GM18526 (cell line): ENCODE data around the gene UTP4.

Source experiments
- POLR2A ChIP-seq: IDR thresholded peaks from 3 replicates; pipeline ENCODE4 v1.6.1; 2011; ENCODE audit not compliant: insufficient read length; ENCODE audit errors: extremely low read depth

Gene UTP4

DNA sequence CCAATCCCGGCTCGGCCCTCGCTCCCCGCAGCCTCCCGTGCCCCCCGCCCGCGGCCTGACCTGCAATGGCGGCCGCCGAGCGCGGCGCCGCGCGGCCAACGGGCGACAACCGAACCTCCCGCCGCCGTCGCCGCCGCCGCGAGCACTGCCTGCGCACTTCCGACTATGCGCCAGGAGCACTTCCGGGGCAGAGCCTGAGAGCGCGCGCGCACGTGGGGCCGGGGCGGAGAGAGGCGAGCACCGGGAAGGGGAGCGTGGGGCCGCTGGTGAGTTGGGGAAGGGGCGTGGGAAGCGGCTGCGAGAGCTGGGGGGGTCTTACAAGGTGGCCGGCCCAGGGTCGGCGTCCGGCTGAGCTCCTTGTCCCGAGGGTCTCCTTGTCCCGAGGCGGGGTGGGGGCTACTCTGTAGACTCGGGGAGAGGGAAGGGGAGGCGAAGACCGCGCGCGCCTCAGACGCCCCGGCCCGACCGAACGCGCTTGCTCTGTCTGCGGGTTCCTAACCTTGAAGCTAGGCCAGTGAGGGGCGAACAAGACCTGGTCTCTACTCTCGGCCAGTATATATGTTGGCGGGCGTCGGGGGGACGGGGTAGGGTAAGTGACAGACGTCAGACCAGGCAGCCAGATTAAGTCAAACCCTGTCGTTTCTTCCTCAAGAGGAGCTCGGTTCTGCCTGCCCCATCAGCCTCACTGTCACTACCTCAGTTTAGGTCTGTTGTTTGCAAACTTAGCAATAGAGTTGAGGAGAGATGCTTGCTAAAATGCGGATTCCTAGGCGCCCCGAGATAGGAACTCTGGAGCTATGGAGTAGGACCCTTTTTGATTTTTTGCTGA is at the start of gene UTP4, which contains the start of gene CHTF8:
UTP4 (plus strand) TSS at position 226 of the 829 bp plus-strand sequence. CDS start 811 bp downstream, outside the sequence.
CHTF8 (minus strand) TSS at position 165 of the 829 bp plus-strand sequence. CDS start 11,130 bp downstream, outside the sequence.
- peak; percentile 86 for TF ChIP-seq POLR2A

DNA sequence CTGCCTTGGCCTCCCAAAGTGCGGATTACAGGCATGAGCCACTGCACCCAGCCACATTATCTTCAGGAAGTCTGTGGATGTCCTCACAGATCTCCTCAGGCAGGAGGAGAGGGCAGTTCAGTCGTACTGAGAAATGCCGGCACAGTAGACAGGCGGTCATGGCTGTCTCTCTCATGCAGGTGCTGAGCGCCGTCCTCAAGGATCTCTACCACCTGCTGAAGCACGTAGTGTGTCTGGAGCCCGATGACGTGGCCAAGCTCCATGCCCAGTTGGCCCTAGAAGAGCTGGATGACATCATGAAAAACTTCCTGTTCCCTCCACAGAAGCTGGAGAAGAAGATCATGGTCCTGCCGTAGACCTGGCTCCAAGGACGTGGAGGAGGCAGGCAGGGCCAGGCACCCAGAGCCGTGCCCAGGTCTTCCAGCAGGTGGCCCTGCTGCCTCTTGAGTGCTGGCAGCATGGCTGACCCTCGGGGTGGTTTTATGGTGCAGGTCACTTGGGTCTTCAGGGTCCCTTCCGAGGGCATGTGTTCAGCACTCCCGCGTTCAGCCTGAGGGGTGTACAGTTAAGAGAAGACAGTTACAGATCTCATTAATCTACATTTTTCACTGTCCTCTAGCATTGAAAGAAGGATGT is 49.0 kb upstream of the UTP4 start:
- no peak for TF ChIP-seq POLR2A

DNA sequence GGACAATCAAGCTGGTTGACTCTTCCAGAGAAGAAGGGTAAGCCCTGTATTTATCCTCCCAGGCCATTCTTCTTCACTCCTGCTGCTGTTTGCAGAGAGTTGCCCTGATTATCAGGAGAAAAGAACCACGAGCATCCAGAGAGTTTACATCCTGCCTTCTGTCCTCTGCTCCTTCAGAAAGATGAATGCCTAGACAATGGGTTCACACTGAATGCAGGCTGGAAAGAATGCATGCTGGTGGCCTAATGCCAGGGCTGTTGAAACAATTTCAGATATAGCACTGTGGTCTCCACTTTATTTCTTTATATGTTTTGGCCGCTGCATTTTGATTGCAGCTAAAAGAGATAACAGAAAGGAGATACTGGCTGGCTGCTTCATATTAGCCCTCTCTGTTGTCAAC is 48.2 kb upstream of the UTP4 start:
- TF ChIP-seq POLR2A = no peak

DNA sequence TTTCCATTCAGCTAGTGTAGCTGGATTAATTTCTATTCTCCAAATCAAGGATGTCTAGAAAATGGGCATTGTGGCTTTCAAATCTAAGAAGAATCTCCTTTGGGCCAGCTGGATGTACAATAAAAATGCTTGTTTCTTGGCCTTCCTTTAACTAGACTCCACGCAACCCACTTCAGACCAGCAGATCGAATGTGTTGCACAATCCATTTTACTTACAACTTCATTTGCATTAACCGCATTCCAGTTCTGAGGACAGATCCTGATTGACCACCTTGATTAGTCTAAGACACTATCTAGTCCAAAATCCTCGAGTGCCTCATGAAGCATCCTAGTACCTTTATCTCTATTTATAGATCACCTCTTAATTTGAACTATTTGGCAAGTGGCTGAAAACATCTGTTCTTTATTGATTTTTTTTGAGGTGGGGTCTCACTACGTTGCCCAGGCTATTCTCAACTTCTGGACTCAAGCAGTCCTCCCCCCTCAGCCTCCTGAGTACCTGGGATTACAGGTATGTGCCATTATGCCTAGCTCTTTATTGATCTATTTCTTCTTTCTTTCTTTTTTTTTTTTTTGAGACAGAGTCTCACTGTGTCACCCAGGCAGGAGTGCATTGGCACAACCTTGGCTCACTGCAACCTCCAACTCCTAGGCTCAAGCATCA is 47.3 kb upstream of the UTP4 start:
- TF ChIP-seq POLR2A = no peak

DNA sequence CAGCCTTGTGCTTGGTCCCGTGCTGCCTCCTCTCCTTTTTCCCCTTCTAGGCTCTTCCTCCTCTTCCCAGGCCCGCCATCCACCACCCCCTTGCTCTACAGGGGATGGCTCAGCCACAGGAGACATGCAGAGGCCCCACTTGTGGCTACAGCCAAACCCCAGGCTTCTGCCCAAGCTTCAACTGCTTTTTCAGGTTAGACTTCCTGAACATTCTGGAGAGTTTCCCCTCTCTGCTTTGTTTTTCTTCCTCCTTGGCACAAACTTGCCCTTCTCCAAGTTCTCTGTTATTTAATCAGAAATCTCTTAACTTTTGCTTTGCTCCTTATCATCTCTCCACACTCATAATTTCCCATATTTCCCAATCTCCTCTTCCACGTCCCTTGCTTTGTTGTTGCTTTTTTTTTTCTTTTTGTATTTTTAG is 45.3 kb upstream of the UTP4 start:
- no peak for TF ChIP-seq POLR2A

DNA sequence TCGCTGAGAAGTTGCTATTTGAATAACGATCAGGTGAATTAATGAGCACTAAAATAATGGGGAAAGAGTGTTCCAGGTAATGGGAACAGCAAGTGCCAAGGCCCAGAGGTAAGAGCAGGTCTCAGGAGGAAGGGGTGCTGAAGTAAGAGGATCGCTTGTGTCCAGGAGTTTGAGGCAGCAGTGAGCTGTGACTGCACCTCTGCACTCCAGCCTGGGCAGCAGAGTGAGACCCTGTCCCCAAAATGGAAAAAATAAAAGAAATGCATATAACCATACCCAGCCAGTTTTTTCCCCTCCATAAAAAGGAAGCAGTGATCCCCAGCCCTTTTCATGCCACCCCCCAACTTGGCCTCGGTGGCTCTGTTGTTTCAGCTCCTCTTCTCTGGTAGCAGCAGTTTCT is 43.8 kb upstream of the UTP4 start:
- no peak for TF ChIP-seq POLR2A

DNA sequence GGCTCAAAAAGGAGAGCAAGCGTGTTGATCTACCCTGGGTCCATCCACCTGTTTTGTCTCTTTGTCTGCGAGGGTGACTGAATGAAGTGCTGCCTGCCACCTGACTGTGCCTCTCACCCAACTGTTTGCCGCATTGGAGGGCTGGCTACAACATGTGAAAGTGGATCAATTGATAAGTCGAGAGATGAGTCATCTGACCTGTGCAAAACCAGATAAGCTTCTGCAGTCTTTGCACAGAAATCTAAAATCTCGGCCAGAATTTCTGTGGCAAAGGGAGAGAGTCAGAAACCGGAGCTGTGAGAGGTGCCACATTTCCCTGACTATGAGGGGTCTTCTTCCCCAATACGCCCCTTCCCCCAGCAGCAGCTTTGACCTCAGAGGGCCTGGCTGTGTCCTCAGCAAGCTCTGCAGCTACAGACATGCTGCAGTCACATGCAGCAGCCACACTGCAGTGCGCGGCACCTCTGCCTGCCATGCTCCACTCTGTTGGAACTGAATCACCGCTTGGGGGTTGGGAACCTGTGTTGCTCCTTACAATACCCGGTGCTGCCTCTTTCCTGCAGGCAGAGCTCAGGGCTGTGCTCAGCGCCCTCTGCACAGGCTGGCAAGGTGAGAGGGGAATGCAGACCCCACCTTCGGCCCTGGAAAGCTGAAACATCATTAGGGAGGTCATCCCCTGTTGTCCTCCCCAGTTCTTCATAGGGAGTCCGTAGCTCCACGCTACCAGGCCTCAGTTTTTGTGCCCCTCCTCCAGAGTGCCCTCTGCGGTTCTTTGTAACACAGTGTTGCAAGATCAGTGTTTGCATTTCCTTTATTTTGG is 43.1 kb upstream of the UTP4 start:
- no peak for TF ChIP-seq POLR2A

DNA sequence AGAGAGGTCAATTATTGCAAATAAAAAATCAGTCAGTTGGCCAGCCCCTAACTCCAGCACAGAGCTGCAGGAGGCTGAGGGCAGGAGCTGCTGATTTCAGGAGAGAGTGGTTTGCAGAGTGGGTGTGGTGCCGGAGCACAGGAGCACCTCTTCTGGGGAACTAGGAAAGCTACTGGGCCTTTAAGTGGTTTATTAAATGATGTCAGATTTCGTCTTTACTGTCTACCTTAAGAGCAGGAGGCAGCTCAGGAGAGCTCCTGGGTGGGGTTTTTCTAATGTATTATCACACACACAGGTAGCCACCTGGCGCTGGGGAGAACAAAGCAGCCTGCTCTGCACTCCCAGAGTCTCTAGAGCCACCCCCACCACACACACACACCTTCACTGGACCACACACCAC is 38.5 kb upstream of the UTP4 start:
- TF ChIP-seq POLR2A = no peak

DNA sequence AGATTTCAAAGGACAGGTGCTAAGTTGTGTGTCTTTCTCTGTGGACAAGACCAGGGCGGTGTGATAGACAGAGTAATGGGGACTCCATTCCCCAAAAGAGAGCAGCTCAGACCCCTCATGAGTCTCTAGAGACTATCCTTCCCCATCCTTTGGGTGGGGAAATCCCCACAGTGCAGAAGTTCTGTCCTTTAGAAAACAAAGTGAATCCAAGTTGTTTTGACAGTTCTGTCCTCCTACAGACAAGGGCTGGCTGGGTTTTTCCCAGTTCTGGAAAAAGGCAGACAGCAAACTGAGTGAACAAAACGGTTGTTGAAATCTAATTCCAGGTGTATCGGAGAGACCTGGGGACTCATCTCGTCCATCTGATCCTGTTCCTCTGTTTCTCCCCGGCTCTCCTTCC is 37.9 kb upstream of the UTP4 start:
- no peak for TF ChIP-seq POLR2A

DNA sequence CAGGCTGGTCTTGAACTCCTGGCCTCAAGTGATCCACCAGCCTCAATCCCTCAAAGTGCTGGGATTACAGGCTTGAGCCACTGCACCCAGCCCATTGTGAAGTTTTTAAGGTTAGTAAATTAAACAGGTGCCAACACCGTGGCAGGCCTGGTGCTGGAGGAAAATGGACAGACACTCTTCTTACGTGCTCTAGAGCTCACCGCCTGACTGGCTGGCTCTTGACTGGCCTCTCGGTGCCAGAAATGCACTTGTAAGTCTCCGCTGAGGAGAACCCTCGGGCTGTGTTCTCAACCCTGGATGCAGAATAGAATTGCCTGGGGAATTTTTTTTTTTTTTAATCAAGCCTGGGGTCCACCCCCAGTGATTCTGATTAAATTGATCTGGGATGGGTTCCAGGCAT is 37.3 kb upstream of the UTP4 start:
- no peak for TF ChIP-seq POLR2A

DNA sequence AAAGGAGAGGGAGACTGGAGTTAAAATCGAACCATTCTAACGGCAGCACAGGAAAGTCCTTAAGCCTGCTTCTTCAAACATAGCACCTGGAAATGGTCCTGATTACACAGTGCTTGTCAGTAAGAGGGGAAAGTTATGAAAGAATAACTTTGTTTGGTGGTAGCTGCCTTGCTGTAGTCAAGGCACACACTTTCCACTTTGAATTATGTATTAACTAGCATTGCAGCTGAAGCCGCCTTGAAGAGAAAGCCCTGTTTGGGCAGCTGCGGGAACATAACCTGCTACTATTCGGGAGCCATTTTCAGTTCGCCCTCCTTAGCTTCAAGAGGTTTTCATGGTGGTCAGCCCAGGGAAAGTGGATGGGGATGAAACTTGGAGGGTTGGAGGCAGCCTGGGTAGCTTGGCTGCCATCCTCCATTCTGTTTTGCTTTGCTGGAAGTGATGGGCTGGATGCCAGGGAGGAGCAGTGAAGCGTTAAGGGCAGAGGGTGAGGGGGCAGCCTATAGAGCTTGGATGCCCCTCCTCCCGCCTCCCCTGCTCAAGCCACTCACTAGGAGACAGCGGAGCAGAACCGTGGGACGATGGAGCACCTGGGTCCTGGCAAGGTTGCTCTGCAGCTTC is 32.3 kb upstream of the UTP4 start:
- no peak for TF ChIP-seq POLR2A

DNA sequence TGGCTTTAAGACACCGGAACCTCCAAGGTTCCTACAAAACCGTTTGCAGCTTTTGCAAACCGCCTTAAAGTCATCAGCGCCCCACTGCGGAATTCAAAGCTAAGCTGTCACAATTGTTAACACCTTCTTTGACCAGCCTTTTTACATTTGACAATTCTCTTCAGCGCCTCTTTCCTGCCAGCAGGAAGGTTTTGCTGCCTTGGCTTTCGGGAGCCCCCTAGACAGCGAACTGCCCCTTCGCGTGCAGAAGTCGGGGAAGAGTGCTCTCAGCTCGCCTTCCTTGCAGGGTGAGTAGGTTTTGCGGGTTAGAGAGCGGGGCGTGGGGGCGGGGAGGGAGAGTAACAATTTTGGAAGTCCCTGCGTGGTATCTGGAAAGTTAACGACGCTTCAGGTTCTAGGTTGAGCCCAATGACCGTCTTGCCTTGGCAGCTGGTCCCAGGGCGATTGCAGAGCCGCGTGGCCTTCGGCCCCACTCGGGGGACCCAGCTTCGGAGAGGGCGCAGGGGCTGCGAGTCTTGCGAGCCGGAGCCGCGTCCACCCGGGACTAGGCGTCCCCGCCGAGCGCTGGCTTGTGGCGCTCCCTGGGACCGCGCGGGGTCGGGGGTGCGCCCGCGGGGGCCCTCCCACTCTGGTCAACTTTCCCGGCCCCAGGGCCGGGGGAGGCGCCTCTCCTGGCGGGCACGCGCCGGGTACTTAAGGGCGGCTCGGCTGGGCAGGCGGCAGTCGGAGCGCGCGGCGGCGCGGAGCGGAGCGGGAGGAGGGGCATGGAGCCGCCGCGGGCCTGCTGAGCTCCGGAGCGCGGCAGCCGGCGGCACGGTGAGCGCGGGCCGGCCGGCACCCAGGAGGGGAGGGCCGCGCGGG is 26.7 kb upstream of the UTP4 start, which contains the start of gene HAS3:
HAS3 (plus strand) TSS at position 153 of the 861 bp plus-strand sequence. CDS start 3,743 bp downstream, outside the sequence.
- TF ChIP-seq POLR2A = no peak

DNA sequence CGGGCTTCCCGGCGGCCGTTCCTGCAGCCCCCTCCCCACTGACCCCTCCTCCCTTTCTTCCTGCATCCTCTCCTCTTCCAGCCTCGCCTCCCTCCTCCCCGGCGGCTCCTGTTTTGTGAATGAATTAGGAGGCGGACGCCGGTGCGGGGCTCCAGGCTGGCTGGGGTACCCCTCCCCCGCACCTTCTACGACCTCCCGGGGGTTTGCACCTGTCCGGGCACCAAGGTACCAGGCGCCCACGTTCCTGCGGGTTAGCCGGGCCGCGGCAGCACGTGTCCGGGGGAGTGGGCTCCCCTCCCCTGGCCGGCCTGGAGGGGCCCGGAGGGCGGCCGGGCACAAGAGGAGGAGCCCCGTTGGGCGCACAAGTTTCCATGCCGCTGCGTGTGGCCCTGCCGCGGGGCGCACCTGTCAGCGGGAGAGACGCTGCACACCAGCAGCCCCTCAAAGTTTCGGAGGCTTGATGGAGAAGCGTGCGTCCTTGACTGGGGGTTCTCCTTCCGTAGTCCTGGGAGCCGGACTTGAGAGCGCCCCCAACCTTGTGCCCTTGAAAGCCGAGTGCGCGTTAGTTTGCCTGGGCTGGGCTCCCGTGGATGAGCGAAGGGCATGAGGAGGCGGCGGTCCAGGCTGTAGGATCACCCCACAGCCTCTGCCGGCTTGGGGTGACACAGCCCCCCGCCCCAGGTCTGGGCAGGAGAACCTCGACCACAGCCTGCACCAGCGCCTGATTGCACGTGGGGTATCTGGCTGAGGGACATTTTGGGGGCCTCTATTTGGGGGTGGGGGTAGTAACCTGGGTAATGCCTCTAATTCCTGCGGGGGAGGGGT is 25.7 kb upstream of the UTP4 start:
- TF ChIP-seq POLR2A = no peak
